Gastrocnemius medialis (tissue), 4 donors: ENCODE results near the gene EIF3D. TPM values are rescaled to one million over a fixed set of nuclear protein-coding genes. Genes with fewer than 3 reads are reported as not detected.
"Not testable (repeated sequence)": the region's sequence is repeated elsewhere in the genome, so short reads cannot be mapped to it uniquely, and the experiment has no call there.

Experiments used
- ATAC-seq, 2 donors: fragments of 150-250 bp; one replicate each; pipeline ENCODE4 v1.9.1; 2016
- DNase-seq, 2 donors: peaks; one replicate each; pipeline ENCODE4 v3.0.0-alpha.2; 2019
- H3K27ac ChIP-seq, 4 donors: fragments of 200-600 bp; sonication (generic); 1 replicate in 1 of 4; 2 replicates in 3 of 4; pipeline ENCODE4 v1.5.1; 2016 to 2018; ENCODE audit warnings: mild to moderate bottlenecking in 2 of 4, moderate library complexity in 1 of 4
- H3K27me3 ChIP-seq, 3 donors: fragments of 200-600 bp; sonication (generic) in 2 of 3; 1 replicate in 1 of 3; 2 replicates in 2 of 3; pipeline versions ENCODE4 v1.5.1 to v1.6.0; 2016 to 2019; ENCODE audit warnings: mild to moderate bottlenecking in 1 of 3, moderate library complexity in 1 of 3
- H3K36me3 ChIP-seq, 2 donors: fragments of 200-600 bp; sonication (generic) in 1 of 2; one replicate each; pipeline ENCODE4 v1.5.1; 2017 to 2018
- H3K4me1 ChIP-seq, 2 donors: fragments of 200-600 bp; sonication (generic) in 1 of 2; one replicate each; pipeline ENCODE4 v1.5.1; 2016 to 2017; ENCODE audit warnings: mild to moderate bottlenecking in 2 of 2
- H3K4me3 ChIP-seq, 4 donors: fragments of 200-600 bp; sonication (generic) in 3 of 4; 1 replicate in 1 of 4; 2 replicates in 3 of 4; pipeline ENCODE4 v1.5.1; 2016 to 2019; ENCODE audit warnings: mild to moderate bottlenecking in 2 of 4
- H3K9me3 ChIP-seq, 3 donors: fragments of 200-600 bp; sonication (generic) in 2 of 3; 1 replicate in 1 of 3; 2 replicates in 2 of 3; pipeline ENCODE4 v1.5.1; 2016 to 2019
- CTCF ChIP-seq, 5 experiments: fragments of 450-650 bp in 3 of 5; fragments of 200-600 bp in 2 of 5; sonication (generic) in 2 of 5; IDR thresholded peaks in 4 of 5; conservative IDR thresholded peaks in 1 of 5; 1 replicate in 4 of 5; 2 replicates in 1 of 5; pipeline ENCODE4 v1.5.1; 2016 to 2019; ENCODE audit warnings: antibody characterized with exemption in 5 of 5, mild to moderate bottlenecking in 3 of 5, moderate library complexity in 3 of 5
- POLR2A ChIP-seq, 2 donors: fragments of 450-650 bp; IDR thresholded peaks; one replicate each; pipeline ENCODE4 v1.6.1; 2017; ENCODE audit warnings: antibody characterized with exemption in 2 of 2, mild to moderate bottlenecking in 2 of 2, moderate library complexity in 2 of 2
- in situ Hi-C, 4 donors: fragments of 200-750 bp; cut with MboI; loops; one replicate each; pipeline versions ENCODE4 v1.15.0 to v1.8.0; 2017; ENCODE audit warnings: low sequenced_read_pairs in 4 of 4
- intact Hi-C: fragments of 100-400 bp; cut with DNase I; formaldehyde crosslinking; loops from one replicate; pipeline ENCODE4 v1.15.1; 2023; ENCODE audit warnings: low total_unique reads
- total RNA-seq, 4 donors: library from RNA; depleted of rRNA; stranded (reverse); fragments of >200 nt; gene quantifications; one replicate each; pipeline versions ENCODE4 v1.1.0 to v1.2.3, GENCODE V29; 2016

EIF3D gene
- total RNA-seq, 4 donors from 2014 or later: 208 to 319 (median 290) TPM

DNA sequence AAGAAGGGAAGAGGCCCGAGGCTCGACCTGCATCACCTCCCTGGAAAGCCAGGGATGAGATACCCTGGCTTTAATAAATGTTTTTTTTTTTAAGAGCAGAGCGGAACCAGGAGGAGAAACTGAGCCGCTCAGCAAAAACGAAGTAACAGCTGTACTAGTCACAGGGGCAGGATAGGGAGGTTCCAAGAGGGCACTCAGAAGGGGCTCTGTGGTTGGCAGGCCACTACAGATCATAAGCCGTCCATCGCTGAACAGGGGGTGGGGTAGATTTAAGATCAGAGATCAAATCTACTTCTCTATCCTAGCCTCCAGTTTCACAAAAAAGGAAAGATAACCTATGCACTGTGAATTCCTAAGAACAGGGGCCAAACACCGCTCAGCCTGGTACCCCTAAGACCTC lies 625 bp downstream of the EIF3D start:
- Histone ChIP-seq H3K4me3 (peak overlapping the region; percentile 73 to 91 (median 80)), H3K4me1 (peaks cover 11 to 12% of the 10 kb centered on the region in 2 donors), H3K27me3 (no peaks in the 10 kb centered on the region), H3K27ac (peak overlapping the region; percentile 88 to 97 (median 94)), H3K36me3 (peaks cover 4 to 26% of the 10 kb centered on the region in 2 donors), H3K9me3 (no peaks in the 10 kb centered on the region)
- in situ Hi-C loops: no loop called here
- DNase-seq (peak in 1 of 2 donors; percentile 27), ATAC-seq (peak in 1 of 2 donors; percentile 8)
- no peak for TF ChIP-seq CTCF (IDR thresholded peaks at IDR 0.05 in 4 of 5, conservative IDR thresholded peaks at IDR 0.05 in 1 of 5)
- no peak for TF ChIP-seq POLR2A (IDR thresholded peaks at IDR 0.05)
- intact Hi-C loops: loop anchor here (2.0 kb wide), 1 partner anchor 22 kb away; the partner anchor contains the start of gene FOXRED2

DNA sequence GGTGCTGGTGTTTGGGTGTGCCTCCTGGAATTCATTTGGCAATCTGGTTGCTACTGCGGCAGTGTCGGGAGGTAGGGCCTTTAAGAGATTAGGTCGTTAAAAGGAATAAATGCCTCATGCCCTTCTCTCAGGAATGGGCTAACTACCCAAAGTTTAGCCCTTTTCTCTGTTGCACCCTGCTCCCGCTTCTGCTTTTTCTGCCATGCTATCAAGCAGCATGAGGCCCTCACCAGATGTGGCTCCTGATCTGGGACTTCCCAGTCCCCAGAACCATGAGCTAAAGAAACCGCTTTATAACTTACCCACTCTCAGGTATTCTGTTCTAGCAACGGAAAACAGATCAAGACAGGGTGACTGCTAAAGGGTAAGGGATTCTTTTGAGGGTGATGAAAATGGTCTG lies 6.3 kb downstream of the EIF3D start:
- in situ Hi-C loops: no loop called here
- intact Hi-C loops: no loop called here
- no peak for TF ChIP-seq CTCF (IDR thresholded peaks at IDR 0.05 in 4 of 5, conservative IDR thresholded peaks at IDR 0.05 in 1 of 5)
- no peak for TF ChIP-seq POLR2A (IDR thresholded peaks at IDR 0.05)
- peaks cover 11 to 83% of the 10 kb centered on the region in 2 donors for H3K36me3 ChIP-seq
- no peaks in the 10 kb centered on the region for H3K9me3 ChIP-seq
- no peak for DNase-seq
- H3K4me3 ChIP-seq: no peak overlapping the region
- peaks cover 4 to 5% of the 10 kb centered on the region in 2 donors for H3K4me1 ChIP-seq
- ATAC-seq: no peak
- H3K27ac ChIP-seq: no peak overlapping the region
- no peaks in the 10 kb centered on the region for H3K27me3 ChIP-seq

DNA sequence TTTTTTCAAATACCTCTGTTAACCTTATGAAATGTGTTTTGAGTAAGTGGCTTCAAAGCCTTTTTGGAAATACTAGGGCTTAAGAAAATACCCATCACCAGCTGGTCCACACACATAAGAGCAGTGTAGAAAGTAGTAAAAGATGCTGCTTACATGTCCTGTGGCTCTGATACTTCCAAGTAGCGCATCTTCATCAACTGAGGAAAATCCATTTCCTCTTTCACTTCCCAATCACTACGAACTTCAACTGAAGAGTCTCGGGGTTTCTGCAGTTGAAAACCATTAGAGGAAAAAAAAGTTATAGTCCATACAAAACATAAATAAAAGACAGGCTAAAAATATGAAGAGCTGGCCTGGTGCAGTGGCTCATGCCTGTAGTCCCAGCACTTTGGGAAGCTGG lies 8.5 kb downstream of the EIF3D start:
- H3K4me1 ChIP-seq: no peaks in the 10 kb centered on the region
- in situ Hi-C loops: no loop called here
- H3K27me3 ChIP-seq: no peaks in the 10 kb centered on the region
- H3K9me3 ChIP-seq: no peaks in the 10 kb centered on the region
- H3K4me3 ChIP-seq: no peak overlapping the region
- DNase-seq: no peak
- TF ChIP-seq POLR2A (IDR thresholded peaks at IDR 0.05): no peak
- TF ChIP-seq CTCF (IDR thresholded peaks at IDR 0.05 in 4 of 5, conservative IDR thresholded peaks at IDR 0.05 in 1 of 5): no peak
- intact Hi-C loops: no loop called here
- no peak overlapping the region for H3K27ac ChIP-seq
- peaks cover 11 to 99% of the 10 kb centered on the region in 2 donors for H3K36me3 ChIP-seq
- no peak for ATAC-seq

DNA sequence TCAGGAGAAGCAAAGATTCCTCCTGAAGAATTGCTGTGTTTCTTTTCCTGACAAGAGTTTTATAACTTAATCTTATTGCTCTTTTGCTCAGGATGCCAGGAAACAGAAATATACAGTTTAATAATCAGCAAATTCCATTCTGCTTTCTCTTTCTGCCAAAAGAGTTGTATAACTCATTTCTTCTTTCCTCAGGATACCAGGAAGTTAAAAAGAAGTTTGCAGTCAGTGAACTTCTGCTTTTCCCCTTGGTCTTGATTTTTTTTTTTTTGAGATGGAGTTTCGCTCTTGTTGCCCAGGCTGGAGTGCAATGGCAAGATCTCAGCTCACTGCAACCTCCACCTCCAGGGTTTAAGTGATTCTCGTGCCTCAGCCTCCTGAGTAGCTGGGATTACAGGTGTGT lies 9.1 kb downstream of the EIF3D start:
- intact Hi-C loops, H3K9me3 ChIP-seq, ATAC-seq, H3K27ac ChIP-seq, DNase-seq, H3K4me3 ChIP-seq, H3K27me3 ChIP-seq, H3K4me1 ChIP-seq, in situ Hi-C loops: not testable (repeated sequence)
- H3K36me3 ChIP-seq: peaks cover 11 to 100% of the 10 kb centered on the region in 2 donors

DNA sequence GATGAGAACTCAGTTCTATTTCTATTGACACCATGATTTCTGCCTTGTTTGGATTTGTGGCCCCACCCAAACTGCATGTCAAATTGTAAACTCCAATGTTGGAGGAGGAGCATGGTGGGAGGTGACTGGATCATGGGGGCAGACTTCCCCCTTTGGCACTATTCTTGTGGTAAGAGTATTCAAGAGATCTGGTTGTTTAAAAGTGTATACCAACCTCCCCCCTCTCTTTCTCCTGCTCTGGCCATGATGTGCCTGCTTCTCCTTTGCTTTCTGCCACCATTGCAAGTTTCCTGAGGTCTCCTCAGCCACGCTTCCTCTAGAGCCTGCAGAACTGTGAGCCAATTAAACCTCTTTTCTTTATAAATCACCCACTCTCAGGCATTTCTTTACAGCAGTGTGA lies 14.2 kb downstream of the EIF3D start:
- Histone ChIP-seq H3K9me3 (no peaks in the 10 kb centered on the region), H3K27me3 (no peaks in the 10 kb centered on the region), H3K27ac (no peak overlapping the region), H3K4me3 (no peak overlapping the region), H3K4me1 (peaks cover 0 to 4% of the 10 kb centered on the region in 2 donors), H3K36me3 (peaks cover 7 to 96% of the 10 kb centered on the region in 2 donors)
- DNase-seq (no peak), ATAC-seq (no peak)
- intact Hi-C loops (no loop called here), in situ Hi-C loops (no loop called here)
- no peak for TF ChIP-seq POLR2A (IDR thresholded peaks at IDR 0.05)
- TF ChIP-seq CTCF (IDR thresholded peaks at IDR 0.05 in 4 of 5, conservative IDR thresholded peaks at IDR 0.05 in 1 of 5): no peak
